HG03442 (cell line): ENCODE results near the gene LIMS3.
"Not testable (repeated sequence)": the region's sequence is repeated elsewhere in the genome, so short reads cannot be mapped to it uniquely, and the experiment has no call there.

ENCODE experiments used
- ATAC-seq: cut with Tn5 transposase; IDR thresholded peaks from one replicate; pipeline ENCODE4 v1.9.1; 2021; ENCODE audit warnings: mild to moderate bottlenecking, moderate library complexity; ENCODE audit not compliant: unreplicated experiment

Gene LIMS3

GRCh38 chr2:109921543-109922384, 23.3 kb downstream of the LIMS3 start:
- ATAC-seq, result not testable (repeated sequence)

- ATAC-seq, result not testable (repeated sequence)
Observed at GRCh38 chr2:109924481-109924880, 26.0 kb downstream of the LIMS3 start.

GRCh38 chr2:109927803-109928202, 29.3 kb downstream of the LIMS3 start:
- not testable (repeated sequence) for ATAC-seq

- ATAC-seq, result not testable (repeated sequence)
Observed at GRCh38 chr2:109929222-109929621, 30.7 kb downstream of the LIMS3 start.

- not testable (repeated sequence) for ATAC-seq
Observed at GRCh38 chr2:109936534-109936933, 38.0 kb downstream of the LIMS3 start.

- ATAC-seq, result not testable (repeated sequence)
Observed at GRCh38 chr2:109945362-109945761, 46.9 kb downstream of the LIMS3 start.

- ATAC-seq, result not testable (repeated sequence)
Observed at GRCh38 chr2:109947262-109947958, 48.9 kb downstream of the LIMS3 start.

GRCh38 chr2:109947959-109948520, 49.6 kb downstream of the LIMS3 start:
- ATAC-seq, result not testable (repeated sequence)

- ATAC-seq, result not testable (repeated sequence)
Observed at GRCh38 chr2:109950146-109950843, 51.8 kb downstream of the LIMS3 start.

GRCh38 chr2:109963942-109964341, 65.5 kb downstream of the LIMS3 start:
- ATAC-seq, result not testable (repeated sequence)

- not testable (repeated sequence) for ATAC-seq
Observed at GRCh38 chr2:109965482-109965881, 67.0 kb downstream of the LIMS3 start.

GRCh38 chr2:109966107-109966736, 67.7 kb downstream of the LIMS3 start:
- ATAC-seq, result not testable (repeated sequence)

GRCh38 chr2:109966858-109967257, 68.4 kb downstream of the LIMS3 start:
- not testable (repeated sequence) for ATAC-seq

GRCh38 chr2:109969864-109970263, 71.4 kb downstream of the LIMS3 start:
- peak; percentile 39 for ATAC-seq

- not testable (repeated sequence) for ATAC-seq
Observed at GRCh38 chr2:109971710-109972109, 73.2 kb downstream of the LIMS3 start.
